OCI-LY7 (cell line): Measurements from ENCODE around the gene UCN. TPM values are rescaled to one million over a fixed set of nuclear protein-coding genes. Genes with fewer than 3 reads are reported as not detected.
A peak's percentile ranks its signal among the peaks of the same experiment; 100 is the strongest.

Source experiments
- BruUV-seq: library from RNA; stranded (reverse); fragments of 400-500 nt; replicated peaks from 2 replicates; lab custom pipeline; 2021; lab: Mats Ljungman, UMichigan
- CTCF ChIA-PET: fragments of 300-600 bp; sonication (Branson Sonifier 250); formaldehyde crosslinking; loops from one replicate; lab custom pipeline; 2022; ENCODE audit warnings: antibody characterized with exemption; ENCODE audit not compliant: unreplicated experiment; lab: Charles Lee
- POLR2A ChIA-PET: fragments of 300-600 bp; sonication (Branson Sonifier 250); formaldehyde crosslinking; loops from one replicate; lab custom pipeline; 2022; ENCODE audit warnings: antibody characterized with exemption; lab: Charles Lee
- DNase-seq: peaks from one replicate; pipeline ENCODE4 v3.0.0-alpha.2; 2015; ENCODE audit warnings: low spot score
- H2AFZ ChIP-seq: fragments of 200-600 bp; sonication (generic), shearing (Covaris generic); 2 replicates; pipeline ENCODE4 v1.6.1; 2014; ENCODE audit warnings: mild to moderate bottlenecking, antibody characterized with exemption, low read length, moderate library complexity
- H3K27ac ChIP-seq: fragments of 200-600 bp; sonication (generic); 2 replicates; pipeline ENCODE4 v1.5.1; 2014; ENCODE audit warnings: mixed run types, low read depth, mild to moderate bottlenecking, moderate library complexity, low read length, inconsistent platforms; ENCODE audit not compliant: poor library complexity, severe bottlenecking
- H3K36me3 ChIP-seq: fragments of 200-600 bp; sonication (generic); 2 replicates; pipeline ENCODE4 v1.6.1; 2014; ENCODE audit warnings: mild to moderate bottlenecking, antibody characterized with exemption, low read length, moderate library complexity, mixed read lengths; ENCODE audit not compliant: insufficient read depth
- H3K4me1 ChIP-seq: fragments of 200-600 bp; sonication (generic); 2 replicates; pipeline ENCODE4 v1.5.1; 2014; ENCODE audit warnings: mild to moderate bottlenecking, low read length; ENCODE audit not compliant: insufficient read depth, poor library complexity, severe bottlenecking
- H3K4me2 ChIP-seq: fragments of 200-600 bp; sonication (generic); 2 replicates; pipeline ENCODE4 v1.6.1; 2014; ENCODE audit warnings: mild to moderate bottlenecking, low read length
- H3K4me3 ChIP-seq: fragments of 200-600 bp; sonication (generic); 2 replicates; pipeline ENCODE4 v1.5.1; 2014; ENCODE audit warnings: mild to moderate bottlenecking, low read depth, low read length; ENCODE audit not compliant: poor library complexity, severe bottlenecking
- H3K79me2 ChIP-seq: fragments of 200-600 bp; sonication (generic); 2 replicates; pipeline ENCODE4 v1.6.1; 2016; ENCODE audit warnings: low read depth, mild to moderate bottlenecking, low read length, moderate library complexity, mixed read lengths; ENCODE audit not compliant: insufficient read depth
- H3K9me2 ChIP-seq: fragments of 200-600 bp; sonication (generic); 2 replicates; pipeline ENCODE4 v1.6.1; 2016; ENCODE audit warnings: mild to moderate bottlenecking, low read length, mixed read lengths; ENCODE audit not compliant: insufficient read depth
- H3K9me3 ChIP-seq: fragments of 200-600 bp; sonication (generic); 2 replicates; pipeline ENCODE4 v1.6.1; 2014; ENCODE audit warnings: mild to moderate bottlenecking, mixed run types, low read length, mixed read lengths
- H4K20me1 ChIP-seq: fragments of 200-600 bp; sonication (generic); 2 replicates; pipeline ENCODE4 v1.6.1; 2014; ENCODE audit warnings: mild to moderate bottlenecking, antibody characterized with exemption, low read length, moderate library complexity, mixed read lengths; ENCODE audit not compliant: insufficient read depth
- CTCF ChIP-seq: fragments of 200-600 bp; sonication (generic); conservative IDR thresholded peaks from 2 replicates; pipeline ENCODE4 v1.5.1; 2014; ENCODE audit warnings: mild to moderate bottlenecking, antibody characterized with exemption, low read length, moderate library complexity, mixed read lengths
- EZH2phosphoT487 ChIP-seq: fragments of 200-600 bp; sonication (generic); IDR thresholded peaks from 2 replicates; pipeline ENCODE4 v1.6.1; 2018; ENCODE audit warnings: low read depth, borderline replicate concordance, mild to moderate bottlenecking, mixed run types, antibody characterized with exemption, low read length, moderate library complexity, mixed read lengths
- intact Hi-C: fragments of 100-400 bp; cut with micrococcal nuclease; formaldehyde crosslinking; loops from one replicate; pipeline ENCODE4 v1.10.0; 2022; ENCODE audit not compliant: unreplicated experiment
- total RNA-seq, 2 experiments: library from RNA; depleted of rRNA in 1 of 2; stranded (reverse); fragments of >200 nt in 1 of 2; shearing (Covaris generic) in 1 of 2; gene quantifications; 2 replicates each; pipeline ENCODE4 v1.2.3, GENCODE V29; 2014 to 2022

The UCN gene
- total RNA-seq, 2 experiments from 2014 or later = 6.4 to 7.2 TPM

DNA sequence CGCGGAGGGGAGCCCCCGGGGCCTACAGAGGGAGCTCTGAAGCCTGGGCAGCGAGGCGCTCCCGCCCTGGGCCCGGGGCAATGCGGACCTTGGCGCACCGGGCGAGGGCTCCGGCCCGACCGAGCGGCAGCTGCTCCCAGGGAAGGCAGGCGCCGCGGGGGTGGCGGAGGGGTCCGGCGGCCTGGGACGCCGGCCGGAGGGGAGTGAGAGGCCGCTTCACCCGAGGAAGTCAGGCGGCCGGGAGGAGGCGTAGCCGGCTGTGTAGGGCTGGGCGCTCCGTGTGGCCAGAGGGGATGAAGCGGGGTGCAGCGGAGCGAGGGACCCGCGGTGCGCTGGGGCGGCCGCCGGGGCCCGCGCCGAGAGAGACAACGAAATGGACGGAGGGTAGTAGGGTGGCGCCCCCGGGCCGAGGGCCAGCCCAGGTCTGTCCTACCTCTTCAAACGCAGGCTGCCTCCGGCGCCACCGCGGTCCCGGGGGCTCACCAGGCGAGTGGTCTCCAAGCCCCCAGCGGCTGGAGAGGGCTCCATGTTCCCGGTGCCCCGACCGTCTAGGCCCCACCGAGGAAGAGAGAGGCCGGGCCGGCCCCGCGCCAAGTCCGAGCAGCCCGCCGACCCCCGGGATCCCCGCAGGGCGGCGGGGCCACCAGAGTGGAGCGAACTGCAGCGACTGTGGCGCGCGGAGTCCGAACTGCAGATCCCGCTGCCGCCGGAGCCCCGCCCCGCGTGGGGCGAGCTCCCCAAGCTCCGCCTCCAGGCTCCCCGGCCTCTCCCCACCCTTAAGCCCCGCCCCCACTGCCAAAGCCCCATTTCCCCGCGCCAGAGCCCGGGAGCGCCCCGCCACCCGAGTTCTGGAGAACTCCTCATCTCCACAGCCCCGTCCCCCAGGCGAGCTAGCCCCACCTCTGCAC is 45.6 kb downstream of the UCN start, which contains the start of gene SLC30A3:
SLC30A3 (minus strand) TSS at position 669 of the 908 bp plus-strand sequence; CDS start at position 528, 141 bp downstream.
- H3K79me2 ChIP-seq = peaks cover 12% of the 10 kb centered on the region; the same call in 1 of the 2 replicates
- peaks cover 12% of the 10 kb centered on the region; the same call in 1 of the 2 replicates for H3K36me3 ChIP-seq
- no peaks in the 10 kb centered on the region for H3K9me3 ChIP-seq
- DNase-seq = peak; percentile 87
- ChIA-PET POLR2A (interaction anchor here (0.6 to 1.8 kb wide), 5 partner anchors 12 to 175 kb away, joined by 3 to 4 read pairs (median 3); partner anchors contain the start of gene NRBP1), CTCF (interaction anchor here (1.0 to 1.4 kb wide), 3 partner anchors 11 to 40 kb away, joined by 3 to 4 read pairs (median 3); no protein-coding TSS in a partner anchor)
- H3K4me3 ChIP-seq = peak within 1 kb of the TSS; percentile 90
- intact Hi-C loops = loop anchor here (1.0 kb wide), 1 partner anchor 11 kb away; no protein-coding TSS in a partner anchor
- peak within 1 kb of the TSS; percentile 100 for H3K4me2 ChIP-seq
- TF ChIP-seq EZH2phosphoT487 (no peak), CTCF (peak; percentile 50)
- H2AFZ ChIP-seq = peak within 1 kb of the TSS; percentile 84
- no peaks in the 10 kb centered on the region for H3K9me2 ChIP-seq
- peak within 1 kb of the TSS; percentile 2 for H3K27ac ChIP-seq
- BruUV-seq = no TSS peak
- H4K20me1 ChIP-seq = no peaks in the 10 kb centered on the region
- peaks cover 53% of the 10 kb centered on the region for H3K4me1 ChIP-seq

DNA sequence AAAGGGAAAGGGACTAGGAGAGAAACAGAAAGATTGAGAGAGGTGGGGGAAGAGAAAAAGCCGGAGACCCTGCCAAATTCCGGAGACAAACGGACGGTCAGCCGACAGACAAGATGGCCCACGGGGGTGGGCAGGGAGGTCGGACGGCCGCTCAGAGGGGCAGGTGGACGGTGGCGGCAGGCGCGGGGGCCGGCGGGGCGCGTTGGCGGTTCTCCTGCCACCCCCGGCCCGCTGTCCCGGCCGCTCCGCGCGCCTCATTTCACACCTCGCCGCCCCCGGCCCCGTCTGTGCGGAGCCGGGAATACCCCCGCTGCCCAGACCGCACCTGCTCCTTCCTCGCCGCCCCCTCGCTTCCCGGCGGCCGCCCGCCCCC is 46.3 kb downstream of the UCN start:
- Histone ChIP-seq H3K9me2 (no peaks in the 10 kb centered on the region), H3K4me3 (peak overlapping the region; percentile 90), H2AFZ (no peak overlapping the region), H3K9me3 (no peaks in the 10 kb centered on the region), H3K4me2 (peak overlapping the region; percentile 100), H3K27ac (no peak overlapping the region), H4K20me1 (no peaks in the 10 kb centered on the region), H3K36me3 (peaks cover 18% of the 10 kb centered on the region), H3K79me2 (peaks cover 12% of the 10 kb centered on the region; the same call in 1 of the 2 replicates), H3K4me1 (peaks cover 53% of the 10 kb centered on the region)
- intact Hi-C loops = loop anchor here (1.0 kb wide), 1 partner anchor 11 kb away; no protein-coding TSS in a partner anchor
- POLR2A ChIA-PET = interaction anchor here (0.6 to 1.8 kb wide), 3 partner anchors 11 to 174 kb away, joined by 3 to 4 read pairs (median 3); no protein-coding TSS in a partner anchor
- DNase-seq = no peak
- BruUV-seq = no TSS peak
- TF ChIP-seq EZH2phosphoT487 (no peak), CTCF (no peak)
- CTCF ChIA-PET = no interaction called here
